ENCODE measurements around the gene DAB1.

- TF ChIP-seq POLR2A (IDR thresholded peaks at IDR 0.05), result no peak
- TF ChIP-seq CTCF (IDR thresholded peaks at IDR 0.05 in 4 of 5, conservative IDR thresholded peaks at IDR 0.05 in 1 of 5), result no peak
Measured at GRCh38 chr1:57003398-57004139, 420.3 kb downstream of the DAB1 start.
